ENCODE measurements around the gene TMEM259.

Gene TMEM259

DNA sequence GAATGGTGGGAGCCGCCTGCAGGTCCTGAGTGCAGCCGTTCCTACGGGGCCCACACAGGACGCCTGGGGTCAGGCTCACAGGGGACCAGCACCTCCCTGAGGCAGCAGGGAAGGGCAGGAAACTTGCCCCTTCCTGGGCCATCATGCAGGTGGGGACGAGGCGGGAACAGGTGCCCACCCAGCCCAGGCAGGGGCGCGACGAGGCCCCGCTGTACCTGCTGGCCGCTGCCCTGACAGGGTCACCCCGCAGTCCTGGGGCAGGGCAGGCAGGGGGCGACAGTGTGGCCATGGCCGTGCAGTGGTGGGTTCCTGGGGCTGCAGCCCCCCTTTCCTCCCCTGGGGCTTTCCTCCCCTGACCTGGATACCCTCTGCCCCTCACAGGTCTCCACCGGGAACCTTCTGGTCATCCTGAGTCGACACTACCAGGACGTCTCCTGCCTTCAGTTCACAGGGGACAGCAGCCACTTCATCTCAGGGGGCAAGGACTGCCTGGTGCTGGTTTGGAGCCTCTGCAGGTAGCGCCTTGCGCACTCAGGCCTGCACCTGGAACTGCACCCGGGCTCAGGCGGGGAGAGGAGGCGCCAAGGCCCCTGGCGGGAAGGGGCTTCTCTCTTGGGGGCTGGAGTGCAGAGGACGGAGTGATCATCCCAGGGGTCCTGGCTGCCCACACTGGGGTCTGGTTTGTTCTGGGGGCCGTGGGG lies 31.4 kb downstream of the TMEM259 start:
- DNase-seq (ENCODE audit: low read depth, low spot score): no peak

DNA sequence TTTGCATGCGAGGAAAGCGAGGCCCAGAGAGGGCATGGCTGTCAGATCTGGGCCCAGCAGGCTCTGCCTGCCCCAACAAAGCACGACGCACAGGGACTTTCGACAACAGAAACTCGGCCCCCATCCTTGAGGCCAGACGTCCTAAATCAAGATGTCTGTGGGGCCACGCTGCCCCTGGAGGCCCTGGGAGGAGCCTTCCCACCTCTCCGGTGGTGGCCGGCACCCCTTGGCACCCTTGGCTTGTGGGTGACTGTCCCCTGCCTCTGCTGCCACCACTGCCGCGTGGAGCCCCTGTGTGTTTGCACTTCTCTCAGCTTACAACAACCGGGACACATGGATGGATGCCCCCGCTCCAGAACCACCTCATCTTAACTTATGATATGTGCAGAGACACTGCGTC lies 32.4 kb downstream of the TMEM259 start:
- DNase-seq (ENCODE audit: low read depth, low spot score): no peak

DNA sequence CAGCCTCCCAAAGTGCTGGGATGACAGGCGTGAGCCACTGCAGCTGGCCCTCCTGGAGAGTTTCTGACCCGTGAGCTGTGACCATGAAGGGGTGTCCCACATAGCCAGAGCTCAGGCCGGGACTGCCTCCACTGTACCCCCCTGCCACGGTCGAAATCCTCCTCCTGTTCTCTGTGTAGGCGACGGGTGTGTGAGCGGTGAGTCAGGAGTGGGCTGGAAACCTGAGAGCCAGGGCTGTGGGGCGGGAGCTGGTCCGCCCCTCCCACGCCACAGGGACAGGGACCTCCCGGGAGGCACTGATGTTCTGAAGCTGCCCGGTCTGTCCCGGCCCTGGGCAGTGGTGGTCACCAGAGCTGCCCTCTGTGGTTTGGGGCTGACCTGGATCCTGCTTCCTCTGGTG lies 32.8 kb downstream of the TMEM259 start:
- DNase-seq (ENCODE audit: low read depth, low spot score): no peak

DNA sequence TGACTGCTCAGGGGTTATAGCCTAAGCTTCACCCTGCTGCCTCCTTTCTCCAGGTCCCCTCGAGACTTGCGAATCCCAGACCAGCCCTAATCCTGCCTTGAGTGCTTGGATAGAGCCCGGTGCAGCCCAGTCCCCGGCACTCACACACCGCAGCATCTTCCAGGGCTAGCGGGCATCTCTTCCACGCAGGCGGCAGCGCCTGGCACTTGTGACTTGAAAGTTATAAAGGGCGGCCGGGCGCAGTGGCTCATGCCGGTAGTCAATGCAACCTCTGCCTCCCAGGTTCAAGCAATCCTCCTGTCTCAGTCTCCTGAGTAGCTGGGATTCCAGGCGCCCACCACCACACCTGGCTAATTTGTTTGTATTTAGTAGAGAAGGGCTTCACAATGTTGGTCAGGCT lies 34.8 kb downstream of the TMEM259 start:
- DNase-seq (ENCODE audit: low read depth, low spot score): no peak

DNA sequence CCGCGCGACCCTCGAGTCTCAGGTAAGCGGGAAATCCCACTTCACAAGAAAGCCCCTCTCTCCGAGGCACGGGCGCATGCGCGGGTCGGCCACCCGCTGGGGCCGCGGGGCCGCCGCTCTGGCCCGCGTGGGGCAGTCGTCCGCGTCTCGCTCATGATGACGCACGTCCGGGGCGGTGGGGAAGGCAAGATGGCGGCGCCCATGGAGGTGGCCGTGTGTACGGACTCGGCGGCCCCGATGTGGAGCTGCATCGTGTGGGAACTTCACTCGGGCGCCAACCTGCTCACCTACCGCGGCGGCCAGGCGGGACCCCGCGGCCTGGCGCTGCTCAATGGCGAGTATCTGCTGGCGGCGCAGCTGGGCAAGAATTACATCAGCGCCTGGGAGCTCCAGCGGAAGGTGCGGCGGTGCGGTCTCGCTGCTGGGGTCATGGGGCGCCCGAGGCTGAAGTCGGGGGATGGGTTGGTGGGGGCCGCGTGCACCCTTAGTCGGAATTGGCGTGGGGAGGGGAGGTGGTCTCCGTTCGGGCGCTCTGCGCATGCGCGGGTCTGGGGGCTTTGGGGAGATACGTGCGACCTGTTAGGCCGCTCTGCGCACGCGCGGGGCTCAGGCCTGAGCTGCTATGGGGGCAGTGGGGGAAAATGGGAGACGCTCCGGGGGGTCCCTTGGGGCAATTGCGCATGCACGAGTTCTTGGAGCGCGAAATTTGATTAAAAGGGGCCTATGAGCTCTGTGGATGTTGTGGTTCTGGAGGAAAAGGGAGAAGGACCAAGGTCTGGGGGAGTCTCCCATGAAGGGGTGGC lies 36.6 kb downstream of the TMEM259 start, which contains the start of gene WDR18:
Gene WDR18 (plus strand): TSS at position 181 of the 803 bp plus-strand sequence. CDS start 9 bp downstream, at position 190.
- no peak for DNase-seq (ENCODE audit: low read depth, low spot score)

DNA sequence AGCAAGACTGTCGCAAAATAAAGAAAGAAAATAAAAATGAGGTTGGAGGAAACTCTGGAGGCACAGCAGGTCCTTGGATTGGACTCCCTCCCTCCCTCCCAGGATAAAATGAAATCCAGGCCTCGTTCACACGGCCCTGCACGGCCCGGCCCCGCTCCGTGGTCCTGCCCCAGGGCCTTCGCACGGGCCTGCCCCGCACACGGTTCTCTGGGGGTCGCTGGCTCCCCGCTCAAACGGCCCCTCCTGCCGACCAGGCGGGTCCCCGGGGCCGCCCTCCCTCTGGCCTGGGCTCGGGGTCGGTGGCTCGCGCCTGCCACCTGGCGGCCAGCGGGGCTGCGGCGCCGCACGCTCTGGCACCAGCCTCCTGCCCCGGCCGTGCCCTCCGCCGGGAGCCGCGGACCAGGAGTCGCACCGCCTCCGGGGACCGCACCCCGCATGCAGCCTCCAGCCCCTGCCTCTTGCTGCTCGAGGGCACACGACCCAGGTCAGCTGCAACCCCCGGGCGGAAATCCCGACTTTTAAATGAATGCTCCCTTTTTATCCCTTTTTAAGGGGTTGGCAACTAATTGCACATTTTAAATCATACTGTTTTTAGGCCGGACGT lies 38.3 kb downstream of the TMEM259 start:
- DNase-seq (ENCODE audit: low read depth, low spot score): no peak

DNA sequence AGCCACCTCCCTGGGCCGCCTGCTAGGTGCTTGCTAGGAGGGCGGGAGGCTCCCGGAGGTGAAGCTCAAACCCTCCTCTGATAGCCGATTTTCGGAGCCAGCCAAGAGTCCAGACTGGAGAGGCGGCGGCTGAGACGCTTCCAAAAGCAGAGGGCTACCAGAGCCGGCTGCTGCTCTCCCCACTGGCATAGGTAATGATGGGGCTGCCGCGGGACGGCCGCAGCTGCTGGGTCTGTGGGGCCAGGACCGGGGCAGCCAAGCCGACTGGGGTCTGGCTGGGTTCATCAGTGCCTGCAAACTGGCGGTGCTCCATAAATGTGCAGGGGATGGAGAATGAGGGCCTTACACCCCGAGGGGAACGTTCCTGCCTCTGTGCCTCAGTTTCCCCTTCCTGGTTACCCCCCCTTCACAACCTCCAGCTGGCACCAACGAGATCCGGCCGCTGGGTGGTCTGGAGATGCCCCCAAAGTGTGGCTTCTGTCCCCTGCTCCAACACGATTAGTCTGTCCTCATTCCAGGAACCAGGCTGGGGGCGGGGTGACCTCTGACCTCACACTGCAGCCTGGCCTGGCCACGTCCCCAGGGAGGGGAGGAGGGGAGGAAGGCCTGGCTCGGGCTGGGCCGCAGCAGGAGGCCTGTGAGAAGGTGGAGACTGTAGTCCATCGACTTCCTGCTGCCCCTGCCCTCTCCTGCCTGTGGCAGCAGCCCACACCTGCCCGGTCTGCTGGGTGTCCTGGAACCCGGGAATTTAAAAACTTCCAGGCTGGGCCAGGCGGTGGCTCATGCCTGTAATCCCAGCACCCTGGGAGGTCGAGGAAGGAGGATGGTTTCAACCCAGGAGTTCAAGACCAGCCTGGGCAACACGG lies 40.6 kb downstream of the TMEM259 start:
- no peak for DNase-seq (ENCODE audit: low read depth, low spot score)

DNA sequence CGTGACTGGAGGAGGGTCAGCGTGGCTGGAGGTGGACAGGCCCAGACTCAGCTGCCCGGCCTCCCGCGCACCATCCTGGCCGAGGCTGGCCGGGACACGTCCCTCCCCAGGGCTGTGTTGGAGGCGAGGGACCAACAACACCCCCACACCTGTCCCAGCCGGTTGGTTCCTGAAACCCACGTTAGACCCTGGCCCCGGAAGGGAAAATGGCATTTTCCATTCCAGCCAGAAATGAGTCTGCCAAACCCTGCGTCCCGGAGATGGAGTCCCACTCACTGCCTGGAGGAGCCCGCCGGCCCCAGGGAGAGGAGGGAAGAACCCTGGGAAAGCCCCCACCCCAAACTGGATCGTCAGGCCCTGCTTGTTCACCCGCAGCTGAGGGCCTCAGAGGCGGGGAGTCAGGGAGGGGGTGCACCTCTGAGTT lies 41.6 kb downstream of the TMEM259 start:
- DNase-seq (ENCODE audit: low read depth, low spot score): no peak

DNA sequence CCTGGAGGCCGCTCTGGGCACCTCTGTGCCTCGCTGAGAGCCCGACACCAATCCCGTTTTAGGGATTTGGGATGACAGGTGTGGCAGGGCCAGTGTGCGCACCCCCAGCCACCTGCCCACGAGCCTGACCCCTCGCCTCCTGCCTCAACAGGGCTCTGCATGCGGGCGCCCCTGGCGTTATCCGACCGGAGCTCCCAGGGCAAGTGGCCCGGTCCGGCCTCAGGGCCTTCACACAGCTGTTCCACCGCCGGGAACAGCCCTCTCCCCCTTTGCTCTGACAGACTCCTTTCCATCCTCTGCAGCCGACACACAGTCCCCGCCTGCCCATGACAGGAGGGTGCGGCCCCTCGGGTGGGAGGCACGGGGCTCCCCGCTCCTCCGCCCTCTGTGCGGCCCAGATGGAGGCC lies 43.9 kb downstream of the TMEM259 start:
- no peak for DNase-seq (ENCODE audit: low read depth, low spot score)

DNA sequence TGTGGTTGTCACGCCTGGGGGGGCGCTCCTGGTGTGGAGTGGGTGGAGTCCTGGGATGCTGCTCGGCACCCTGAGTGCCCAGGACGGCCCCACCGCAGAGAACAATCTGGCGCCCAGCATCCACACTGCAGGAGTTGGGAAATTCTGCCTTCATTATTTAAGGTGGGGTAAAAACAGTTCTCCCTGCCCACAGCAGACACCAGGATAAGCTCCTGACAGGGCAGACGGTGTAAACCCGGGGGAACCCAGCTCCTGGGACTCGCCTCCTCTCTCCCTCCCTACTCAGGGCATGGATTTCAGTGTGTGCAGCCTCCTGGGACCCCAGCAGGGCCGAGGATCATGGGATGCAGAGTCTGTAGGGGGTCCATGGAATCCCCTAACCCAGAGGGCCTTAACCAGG lies 44.4 kb downstream of the TMEM259 start:
- DNase-seq (ENCODE audit: low read depth, low spot score): no peak

DNA sequence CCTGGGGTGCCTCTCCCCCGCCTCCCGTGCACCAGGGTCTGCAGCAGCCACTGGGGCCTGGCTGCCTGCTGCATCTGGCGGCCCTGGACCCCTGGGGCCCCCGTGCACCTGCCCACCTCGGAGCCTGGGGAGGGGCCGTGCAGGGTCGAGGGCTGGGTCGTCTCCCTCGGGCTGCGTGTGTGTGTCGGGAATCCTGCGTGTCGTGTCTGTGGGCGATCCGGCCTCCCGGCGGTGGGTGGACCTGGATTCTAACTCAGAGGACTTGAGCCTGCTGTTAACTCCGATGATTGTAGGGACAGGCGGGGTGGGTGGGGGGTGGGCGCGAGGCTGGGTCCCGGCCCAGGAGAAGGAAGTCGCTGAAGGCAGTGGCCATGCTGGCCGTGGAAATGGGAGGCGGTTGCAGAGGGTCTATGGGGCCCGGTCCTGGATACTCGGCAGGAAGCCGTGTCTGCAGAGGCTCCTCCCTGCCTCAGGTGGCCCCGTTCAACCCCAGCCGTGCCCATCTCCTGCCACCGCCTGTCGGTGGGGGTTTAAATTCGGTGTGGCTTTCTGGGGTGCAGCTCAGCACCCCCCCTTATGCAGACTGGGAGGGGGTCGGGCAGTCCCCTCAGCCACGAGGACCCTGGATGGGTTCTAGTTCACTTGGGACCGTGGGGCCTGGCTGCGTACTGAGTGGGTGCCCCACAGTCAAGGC lies 46.2 kb downstream of the TMEM259 start:
- DNase-seq (ENCODE audit: low read depth, low spot score): no peak

DNA sequence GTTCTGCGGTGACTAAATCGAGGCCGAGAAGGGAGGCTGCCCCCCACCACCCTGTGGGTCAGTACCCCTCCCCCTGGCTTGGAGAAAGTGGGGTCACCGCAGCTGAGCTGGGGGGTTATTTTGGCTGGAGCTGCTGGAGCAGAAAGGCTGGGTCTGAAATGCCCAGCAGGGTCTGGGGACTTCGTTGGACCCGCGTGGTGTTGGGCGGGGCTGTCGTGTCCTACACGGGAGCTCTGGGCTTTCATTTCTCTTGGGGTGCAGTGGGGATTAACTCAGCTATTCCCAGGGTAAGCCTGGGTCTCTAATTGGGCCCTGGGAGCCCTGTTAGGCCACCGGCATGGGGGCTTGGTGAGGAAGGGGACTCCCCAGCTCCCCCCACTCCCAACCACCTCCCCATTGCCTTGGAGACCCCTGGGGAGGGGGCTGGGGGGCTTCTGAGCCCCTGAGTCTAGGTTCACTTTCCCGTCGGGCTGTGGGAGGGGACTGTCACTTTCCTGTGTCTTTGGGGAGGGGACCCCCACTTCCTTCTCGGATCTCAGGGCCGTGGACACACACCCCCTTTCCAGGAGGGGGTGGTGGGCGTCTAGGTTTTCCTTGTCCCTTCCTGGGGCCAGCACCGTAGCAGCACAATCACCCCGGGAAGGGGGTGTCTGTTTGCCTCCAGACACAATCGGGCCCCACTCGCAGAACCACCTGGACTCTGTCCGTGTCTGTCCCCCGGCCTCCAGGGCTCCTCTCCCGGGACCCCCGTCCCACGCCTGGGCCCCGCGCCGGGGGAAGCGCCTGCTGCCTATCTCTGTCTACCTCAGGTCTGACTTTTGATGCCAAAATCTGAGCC lies 47.0 kb downstream of the TMEM259 start:
- DNase-seq (ENCODE audit: low read depth, low spot score): no peak

DNA sequence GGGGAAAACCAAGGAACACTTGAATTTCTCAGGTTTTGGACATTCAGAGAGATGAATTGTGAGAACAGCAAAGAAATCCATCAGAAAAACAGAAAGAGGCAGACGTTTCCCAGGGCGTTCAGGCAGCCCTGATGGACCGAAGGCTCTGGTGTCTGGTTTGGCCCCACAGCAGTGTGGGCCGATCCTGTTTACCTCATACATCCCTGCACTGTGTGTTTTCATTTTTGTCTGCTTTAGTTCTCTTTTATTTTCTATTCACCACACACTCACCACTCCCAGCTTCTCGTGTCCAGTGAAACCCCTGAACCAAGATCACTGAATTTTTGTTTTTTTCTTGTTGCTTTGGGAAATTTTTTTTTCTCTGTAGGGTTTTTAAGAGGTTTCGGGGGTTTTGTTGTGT lies 48.6 kb downstream of the TMEM259 start:
- no peak for DNase-seq (ENCODE audit: low read depth, low spot score)

DNA sequence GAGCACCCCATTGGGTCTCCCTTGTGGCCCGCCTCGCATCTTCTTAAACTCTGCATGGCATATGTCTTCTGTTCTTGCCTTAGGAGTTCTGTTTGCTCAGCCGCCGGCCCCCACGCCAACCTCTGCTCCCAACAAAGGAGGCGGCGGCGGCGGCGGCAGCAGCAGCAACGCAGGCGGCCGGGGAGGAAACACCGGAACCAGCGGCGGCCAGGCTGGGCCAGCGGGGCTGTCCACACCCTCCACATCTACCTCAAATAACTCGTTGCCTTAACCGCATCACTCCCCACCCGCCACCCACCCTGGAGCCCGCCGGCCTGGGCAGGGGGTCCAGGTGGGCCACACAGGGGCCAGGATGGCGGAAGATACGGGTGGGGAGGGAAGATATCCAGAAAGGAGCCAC lies 49.1 kb downstream of the TMEM259 start:
- DNase-seq (ENCODE audit: low read depth, low spot score): no peak

DNA sequence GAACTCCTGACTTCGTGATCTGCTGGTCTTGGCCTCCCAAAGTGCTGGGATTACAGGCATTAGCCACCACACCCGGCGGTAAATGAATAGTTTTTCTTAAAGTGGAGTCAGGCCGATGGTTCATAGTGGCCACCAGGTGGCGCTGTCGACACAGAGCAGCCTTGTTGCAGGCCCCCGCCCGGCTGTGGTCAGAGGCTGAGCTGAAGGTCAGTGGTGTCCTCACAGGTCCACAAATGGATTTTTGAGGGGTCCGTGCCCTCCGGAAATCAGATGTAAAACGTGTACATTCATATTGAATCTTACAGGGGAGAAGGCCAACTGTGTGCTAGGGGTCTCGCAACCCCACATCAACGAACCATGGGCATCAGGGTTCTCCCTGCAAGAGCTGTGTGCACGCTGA lies 50.2 kb downstream of the TMEM259 start:
- no peak for DNase-seq (ENCODE audit: low read depth, low spot score)

DNA sequence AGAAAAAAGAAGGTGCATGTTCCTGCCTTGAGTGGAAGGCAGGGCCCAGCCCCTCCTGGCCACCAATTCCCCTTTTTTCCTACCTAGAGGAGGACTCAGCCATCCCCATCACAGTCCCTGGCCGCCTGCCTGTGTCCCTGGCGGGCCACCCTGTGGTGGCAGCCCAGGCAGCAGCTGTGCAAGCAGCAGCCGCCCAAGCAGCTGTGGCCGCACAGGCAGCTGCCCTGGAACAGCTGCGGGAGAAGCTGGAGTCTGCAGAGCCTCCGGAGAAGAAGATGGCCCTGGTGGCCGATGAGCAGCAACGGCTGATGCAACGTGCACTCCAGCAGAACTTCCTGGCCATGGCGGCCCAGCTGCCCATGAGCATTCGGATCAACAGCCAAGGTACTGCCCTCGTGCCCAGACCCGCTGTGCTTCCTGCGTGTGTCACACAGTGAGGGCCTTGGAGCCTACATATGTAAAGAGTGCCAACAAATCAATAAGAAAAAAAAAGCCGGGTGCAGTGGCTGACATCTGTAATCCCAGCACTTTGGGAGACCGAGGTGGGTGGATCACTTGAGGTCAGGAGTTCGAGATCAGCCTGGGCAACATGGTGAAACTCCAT lies 54.3 kb downstream of the TMEM259 start:
- no peak for DNase-seq (ENCODE audit: low read depth, low spot score)

DNA sequence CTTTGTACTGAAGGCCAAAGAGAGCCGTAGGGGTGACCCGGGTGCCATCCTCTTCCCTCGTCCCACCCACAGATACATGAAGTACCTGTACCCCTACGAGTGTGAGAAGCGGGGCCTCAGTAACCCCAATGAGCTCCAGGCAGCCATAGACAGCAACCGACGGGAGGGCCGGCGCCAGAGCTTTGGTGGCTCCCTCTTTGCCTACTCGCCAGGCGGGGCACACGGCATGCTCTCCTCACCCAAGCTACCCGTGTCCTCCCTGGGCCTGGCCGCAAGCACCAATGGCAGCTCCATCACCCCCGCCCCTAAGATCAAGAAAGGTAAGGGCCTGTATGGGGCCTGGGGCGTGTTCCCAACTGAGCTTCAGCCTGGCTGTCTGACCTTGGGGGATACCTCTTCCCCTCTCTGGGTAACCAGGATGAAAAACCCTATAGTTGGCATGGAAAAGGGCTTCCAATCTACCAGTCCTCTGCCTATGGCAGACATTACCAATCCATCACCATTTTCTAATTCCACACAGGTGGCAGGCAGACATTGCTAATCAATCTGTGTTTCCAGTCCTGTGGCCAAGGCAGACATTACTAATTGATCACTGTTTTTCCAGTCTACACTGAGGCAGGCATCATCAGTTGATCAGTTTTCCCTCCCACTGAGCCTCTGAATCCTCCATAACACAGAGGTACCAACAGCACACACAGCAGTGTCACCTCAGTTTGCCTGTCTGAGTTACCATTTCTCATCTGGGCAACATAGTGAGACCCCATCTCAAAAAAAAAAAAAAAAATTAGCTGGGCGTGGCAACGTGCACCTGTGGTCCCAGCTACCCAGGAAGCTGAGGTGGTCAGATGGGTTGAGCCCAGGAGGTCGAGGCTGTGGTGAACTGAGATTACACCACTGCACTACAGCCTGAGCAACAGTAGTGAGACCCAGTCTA lies 55.9 kb downstream of the TMEM259 start:
- DNase-seq (ENCODE audit: low read depth, low spot score): no peak

DNA sequence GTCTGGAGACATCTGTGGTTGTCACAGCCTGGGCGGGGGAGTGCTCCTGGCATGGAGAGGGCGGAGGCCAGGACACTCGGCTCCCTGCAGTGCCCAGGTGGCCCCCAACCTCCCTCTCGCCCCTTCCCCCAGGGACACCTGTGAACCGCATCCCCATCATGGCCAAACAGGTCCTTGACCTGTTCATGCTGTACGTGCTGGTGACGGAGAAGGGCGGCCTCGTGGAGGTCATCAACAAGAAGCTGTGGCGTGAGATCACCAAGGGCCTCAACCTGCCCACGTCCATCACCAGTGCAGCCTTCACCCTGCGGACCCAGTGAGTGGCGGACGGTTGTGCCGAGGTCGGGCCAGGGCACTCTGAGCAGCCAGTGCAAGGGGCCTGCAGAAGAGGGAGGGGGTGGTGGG lies 56.8 kb downstream of the TMEM259 start:
- DNase-seq (ENCODE audit: low read depth, low spot score): no peak

DNA sequence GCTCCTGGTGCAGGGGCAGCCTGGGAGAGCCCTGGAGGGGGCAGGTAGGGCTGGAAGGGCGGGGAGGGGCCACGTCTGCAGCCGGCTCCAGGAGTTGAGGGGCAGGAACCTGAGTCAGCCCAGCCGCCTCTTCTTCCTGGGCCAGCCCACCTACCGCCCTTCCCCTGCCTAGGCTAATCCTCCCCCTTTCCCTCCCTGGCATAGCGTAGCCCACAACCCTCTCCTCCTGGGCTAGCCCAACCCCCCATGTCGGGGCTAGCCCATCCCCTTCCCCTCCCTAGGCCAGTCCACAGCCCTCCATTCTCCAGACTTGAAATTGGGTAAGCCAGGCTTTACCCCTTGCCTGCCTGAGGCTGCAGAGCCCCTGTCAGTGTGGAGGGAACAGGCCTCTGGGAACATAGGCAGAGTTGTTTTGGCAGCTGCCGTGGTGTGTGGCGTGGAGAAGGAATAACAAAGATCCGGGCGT lies 57.4 kb downstream of the TMEM259 start:
- no peak for DNase-seq (ENCODE audit: low read depth, low spot score)

Measured in iPS DF 19.7 (cell line).